Neural progenitor cell (in vitro differentiated cells): ENCODE data around the gene METTL17. TPM values are rescaled to one million over a fixed set of nuclear protein-coding genes. Genes with fewer than 3 reads are reported as not detected.
"Not testable (repeated sequence)": the region's sequence is repeated elsewhere in the genome, so short reads cannot be mapped to it uniquely, and the experiment has no call there.

Experiments used
- DNase-seq: peaks from one replicate; pipeline ENCODE4 v3.0.0-alpha.2; 2016; ENCODE audit warnings: low spot score
- H2AFZ ChIP-seq: fragments of 200-600 bp; sonication (generic); replicated peaks from 2 replicates; pipeline ENCODE4 v1.6.1; 2016; ENCODE audit warnings: antibody characterized with exemption
- H3F3A ChIP-seq: fragments of 200-600 bp; sonication (generic); 2 replicates; pipeline ENCODE4 v1.6.1; 2016; ENCODE audit warnings: antibody characterized with exemption, low read depth
- H3K27ac ChIP-seq: fragments of 200-600 bp; sonication (generic); 2 replicates; pipeline ENCODE4 v1.5.1; 2016; ENCODE audit warnings: mild to moderate bottlenecking
- H3K27me3 ChIP-seq: fragments of 200-600 bp; sonication (generic); 2 replicates; pipeline ENCODE4 v1.6.1; 2016; ENCODE audit warnings: mild to moderate bottlenecking, moderate library complexity
- H3K36me3 ChIP-seq: fragments of 200-600 bp; sonication (generic); 2 replicates; pipeline ENCODE4 v1.5.1; 2016
- H3K4me1 ChIP-seq: fragments of 200-600 bp; sonication (generic); 2 replicates; pipeline ENCODE4 v1.6.1; 2016; ENCODE audit warnings: mixed run types
- H3K4me2 ChIP-seq: fragments of 200-600 bp; sonication (generic); 2 replicates; pipeline ENCODE4 v1.6.1; 2016
- H3K4me3 ChIP-seq: fragments of 200-600 bp; sonication (generic); 2 replicates; pipeline ENCODE4 v1.5.1; 2016
- H3K79me2 ChIP-seq: fragments of 200-600 bp; sonication (generic); 2 replicates; pipeline ENCODE4 v1.6.1; 2016; ENCODE audit warnings: low read depth
- H3K9ac ChIP-seq: fragments of 200-600 bp; sonication (generic); 2 replicates; pipeline ENCODE4 v1.6.1; 2016
- H3K9me3 ChIP-seq: fragments of 200-600 bp; sonication (generic); 2 replicates; pipeline ENCODE4 v1.5.1; 2016; ENCODE audit warnings: low read depth
- H4K20me1 ChIP-seq: fragments of 200-600 bp; sonication (generic); 2 replicates; pipeline ENCODE4 v1.6.1; 2016; ENCODE audit warnings: low read depth
- H3K27ac Mint-ChIP-seq: 3 replicates; pipeline ENCODE4 v1.8.0; 2021; ENCODE audit warnings: mixed read lengths
- H3K27me3 Mint-ChIP-seq: 2 replicates; pipeline ENCODE4 v1.8.0; 2022; ENCODE audit warnings: low read depth, mild to moderate bottlenecking, inconsistent platforms, moderate library complexity, mixed read lengths; ENCODE audit not compliant: insufficient read depth
- H3K36me3 Mint-ChIP-seq: 3 replicates; pipeline ENCODE4 v1.8.0; 2021; ENCODE audit warnings: mixed read lengths
- H3K4me1 Mint-ChIP-seq: 3 replicates; pipeline ENCODE4 v1.8.0; 2021; ENCODE audit warnings: mixed read lengths
- H3K4me3 Mint-ChIP-seq: 3 replicates; pipeline ENCODE4 v1.8.0; 2021; ENCODE audit warnings: mild to moderate bottlenecking, moderate library complexity, mixed read lengths
- H3K9me3 Mint-ChIP-seq: 3 replicates; pipeline ENCODE4 v1.8.0; 2020; ENCODE audit warnings: mixed read lengths
- CTCF ChIP-seq: fragments of 200-600 bp; sonication (generic); IDR thresholded peaks from 2 replicates; pipeline ENCODE4 v1.5.1; 2017; ENCODE audit warnings: antibody characterized with exemption, mild to moderate bottlenecking
- EZH2 ChIP-seq: fragments of 200-600 bp; sonication (generic); IDR thresholded peaks from 2 replicates; pipeline ENCODE4 v1.6.1; 2017; ENCODE audit warnings: antibody characterized with exemption, mild to moderate bottlenecking, moderate library complexity
- EZH2phosphoT487 ChIP-seq: fragments of 200-600 bp; sonication (generic); IDR thresholded peaks from 2 replicates; pipeline ENCODE4 v1.6.1; 2017; ENCODE audit warnings: antibody characterized with exemption
- total RNA-seq: library from RNA; depleted of rRNA; stranded (reverse); fragments of >200 nt; gene quantifications from 2 replicates; pipeline ENCODE4 v1.2.3, GENCODE V29; 2015; ENCODE audit warnings: low replicate concordance

Gene METTL17
- total RNA-seq, 1 donor from 2014 or later: 126 TPM

GRCh38 chr14:20999591-20999990 is 9.8 kb downstream of the METTL17 start:
- Mint-ChIP-seq H3K4me1 (peaks cover 17% of the 10 kb centered on the region), H3K9me3 (no peaks in the 10 kb centered on the region), H3K4me3 (no peak overlapping the region), H3K27me3 (no peaks in the 10 kb centered on the region), H3K36me3 (peaks cover 15% of the 10 kb centered on the region), H3K27ac (peak overlapping the region; percentile 21)
- no peak for TF ChIP-seq EZH2
- TF ChIP-seq EZH2phosphoT487: no peak
- no peak for TF ChIP-seq CTCF
- Histone ChIP-seq H3K27ac (no peak overlapping the region), H3K27me3 (no peaks in the 10 kb centered on the region), H3K36me3 (no peaks in the 10 kb centered on the region), H3K4me1 (peaks cover 2% of the 10 kb centered on the region), H4K20me1 (no peaks in the 10 kb centered on the region), H3K4me3 (no peak overlapping the region), H3F3A (peaks cover 11% of the 10 kb centered on the region), H3K79me2 (no peaks in the 10 kb centered on the region), H3K9me3 (no peaks in the 10 kb centered on the region), H3K4me2 (no peak overlapping the region), H2AFZ (no peak overlapping the region), H3K9ac (no peak overlapping the region)
- DNase-seq: no peak

GRCh38 chr14:21001218-21001617 is 11.4 kb downstream of the METTL17 start:
- Histone ChIP-seq H3F3A (peaks cover 11% of the 10 kb centered on the region), H3K36me3 (no peaks in the 10 kb centered on the region), H3K27ac (no peak overlapping the region), H4K20me1 (no peaks in the 10 kb centered on the region), H3K4me2 (no peak overlapping the region), H3K9me3 (no peaks in the 10 kb centered on the region), H3K9ac (no peak overlapping the region), H3K79me2 (no peaks in the 10 kb centered on the region), H2AFZ (no peak overlapping the region), H3K27me3 (no peaks in the 10 kb centered on the region), H3K4me3 (no peak overlapping the region), H3K4me1 (peaks cover 2% of the 10 kb centered on the region)
- Mint-ChIP-seq H3K4me1 (peaks cover 17% of the 10 kb centered on the region), H3K9me3 (no peaks in the 10 kb centered on the region), H3K27ac (no peak overlapping the region), H3K36me3 (peaks cover 2% of the 10 kb centered on the region), H3K27me3 (no peaks in the 10 kb centered on the region), H3K4me3 (no peak overlapping the region)
- no peak for DNase-seq
- TF ChIP-seq EZH2phosphoT487: no peak
- TF ChIP-seq CTCF: no peak

GRCh38 chr14:21003788-21004346 is 14.1 kb downstream of the METTL17 start:
- H3K4me2 ChIP-seq: no peak overlapping the region
- H3K4me1 ChIP-seq: no peaks in the 10 kb centered on the region
- peak overlapping the region; percentile 15 for H2AFZ ChIP-seq
- H3K27me3 Mint-ChIP-seq: no peaks in the 10 kb centered on the region
- H3K27ac ChIP-seq: no peak overlapping the region
- H3F3A ChIP-seq: no peaks in the 10 kb centered on the region
- H3K27me3 ChIP-seq: no peaks in the 10 kb centered on the region
- TF ChIP-seq EZH2: no peak
- no peak for TF ChIP-seq CTCF
- no peak for TF ChIP-seq EZH2phosphoT487
- DNase-seq: no peak
- no peaks in the 10 kb centered on the region for H4K20me1 ChIP-seq
- no peak overlapping the region for H3K27ac Mint-ChIP-seq
- no peaks in the 10 kb centered on the region for H3K9me3 ChIP-seq
- no peaks in the 10 kb centered on the region for H3K79me2 ChIP-seq
- H3K9me3 Mint-ChIP-seq: no peaks in the 10 kb centered on the region
- H3K36me3 ChIP-seq: no peaks in the 10 kb centered on the region
- peaks cover 19% of the 10 kb centered on the region for H3K4me1 Mint-ChIP-seq
- H3K36me3 Mint-ChIP-seq: no peaks in the 10 kb centered on the region
- no peak overlapping the region for H3K9ac ChIP-seq
- H3K4me3 ChIP-seq: no peak overlapping the region
- no peak overlapping the region for H3K4me3 Mint-ChIP-seq

- H3K4me1 ChIP-seq, H3K9me3 ChIP-seq, H3K27ac ChIP-seq, H3K4me3 Mint-ChIP-seq, H3F3A ChIP-seq, H3K9me3 Mint-ChIP-seq, DNase-seq, H3K79me2 ChIP-seq, H4K20me1 ChIP-seq, H3K9ac ChIP-seq, H3K4me3 ChIP-seq, H3K36me3 Mint-ChIP-seq, H3K27me3 Mint-ChIP-seq, H3K36me3 ChIP-seq: not testable (repeated sequence)
- Mint-ChIP-seq H3K4me1 (peaks cover 20% of the 10 kb centered on the region), H3K27ac (peak overlapping the region; percentile 98)
- Histone ChIP-seq H3K27me3 (peaks cover 18% of the 10 kb centered on the region), H2AFZ (peak overlapping the region; percentile 58), H3K4me2 (peak overlapping the region; percentile 40)
Observed at GRCh38 chr14:21009721-21010120, 19.9 kb downstream of the METTL17 start.
